Vagina (tissue), 2 donors: ENCODE measurements around the gene CMIP.

ENCODE experiments used
- CTCF ChIP-seq, 3 experiments: fragments of 450-650 bp in 2 of 3; fragments of 200-600 bp in 1 of 3; sonication (generic) in 1 of 3; IDR thresholded peaks; one replicate each; pipeline ENCODE4 v1.5.1; 2017 to 2019; ENCODE audit warnings: antibody characterized with exemption in 3 of 3, mild to moderate bottlenecking in 2 of 3, moderate library complexity in 2 of 3
- POLR2A ChIP-seq, 2 donors: fragments of 450-650 bp; IDR thresholded peaks; one replicate each; pipeline ENCODE4 v1.6.1; 2017; ENCODE audit warnings: antibody characterized with exemption in 2 of 2, mild to moderate bottlenecking in 2 of 2, moderate library complexity in 2 of 2

- TF ChIP-seq CTCF (IDR thresholded peaks at IDR 0.05) (no peak), POLR2A (IDR thresholded peaks at IDR 0.05) (no peak)
Measured at GRCh38 chr16:81611721-81612120, 167.1 kb downstream of the CMIP start.
